ENCODE measurements around the gene FOLR3.

GRCh38 chr11:72157131-72157530, 21.6 kb downstream of the FOLR3 start:
- TF ChIP-seq CTCF (IDR thresholded peaks at IDR 0.05; ENCODE audit: low read depth, low read length) (no peak), POLR2A (IDR thresholded peaks at IDR 0.05; ENCODE audit: extremely low read depth, insufficient read length) (no peak), MAX (IDR thresholded peaks at IDR 0.05; ENCODE audit: low read depth, low read length) (no peak), MYC (IDR thresholded peaks at IDR 0.05; ENCODE audit: low read depth, low read length) (no peak)

All from NB4 (cell line).